DMS 273 treated with DMSO at 0.1 percent for 48 hours (cell line): Measurements from ENCODE around the gene TRDMT1.

Source experiments
- DNase-seq: peaks from one replicate; lab custom pipeline; 2025; lab: John Stamatoyannopoulos, UW

The TRDMT1 gene

GRCh38 chr10:17174626-17175025, 26.8 kb downstream of the TRDMT1 start:
- no peak for DNase-seq

DNA sequence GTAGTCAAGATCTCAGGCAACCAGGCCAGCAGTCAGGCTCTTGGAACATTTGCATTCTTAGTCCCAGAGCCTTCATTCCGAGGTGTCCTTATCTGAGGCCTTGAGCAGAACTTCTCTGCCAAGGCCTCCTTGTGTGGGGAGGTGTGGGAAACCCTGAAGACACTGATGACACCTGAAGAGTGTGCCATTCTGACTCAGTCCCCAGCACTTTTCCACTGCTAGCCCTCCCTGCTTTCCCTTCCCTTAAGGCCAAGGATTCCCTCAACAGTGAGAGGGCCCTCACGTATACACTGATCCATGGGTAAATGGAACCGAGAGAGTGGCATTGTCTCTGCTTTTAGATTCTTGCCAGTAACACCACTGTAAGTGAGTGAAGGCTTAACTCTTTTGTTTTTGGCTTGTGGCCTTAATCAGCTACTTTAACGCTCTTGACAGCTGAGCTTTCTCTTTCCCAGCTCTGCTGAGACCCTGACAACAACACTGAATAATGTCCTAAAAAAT, 30.3 kb downstream of the TRDMT1 start:
- no peak for DNase-seq

DNA sequence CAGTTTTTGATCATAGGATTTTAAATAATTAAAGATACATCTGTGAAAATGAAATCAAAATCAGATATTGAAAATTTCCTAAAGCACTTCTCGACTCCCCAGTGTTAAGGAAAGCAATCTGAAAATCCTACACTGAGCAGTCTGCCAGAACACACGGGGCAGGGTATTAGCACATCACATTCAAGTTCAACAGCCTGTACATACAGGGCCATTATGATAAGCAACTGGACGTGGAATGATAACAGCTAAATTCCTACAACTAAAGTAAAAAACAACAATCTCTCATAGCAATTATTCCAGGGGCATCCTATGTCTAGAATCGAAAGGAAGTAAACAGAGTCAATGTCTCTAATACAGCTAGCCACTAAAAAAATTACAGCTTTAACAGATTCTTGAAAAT, 31.7 kb downstream of the TRDMT1 start:
- DNase-seq = no peak

GRCh38 chr10:17166699-17167098, 34.8 kb downstream of the TRDMT1 start:
- no peak for DNase-seq

DNA sequence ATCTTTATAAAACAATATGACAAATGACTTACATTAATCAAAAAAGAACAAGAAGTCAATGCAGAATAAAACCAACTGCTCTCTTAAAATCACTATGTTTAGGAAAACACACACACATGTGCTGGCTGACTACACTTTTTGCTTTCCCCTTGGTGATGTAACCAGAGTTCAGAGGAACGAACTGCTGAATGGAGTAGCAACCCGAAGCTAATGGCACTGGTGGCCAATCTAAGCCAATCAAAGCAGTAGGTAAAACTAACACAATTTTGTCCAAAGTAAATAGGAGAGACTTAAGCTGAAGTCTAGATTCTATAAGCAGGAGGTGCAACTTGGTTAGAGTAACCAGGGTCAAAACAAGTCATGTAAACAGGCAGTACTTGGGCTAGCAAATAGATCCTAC, 38.6 kb downstream of the TRDMT1 start:
- no peak for DNase-seq

DNA sequence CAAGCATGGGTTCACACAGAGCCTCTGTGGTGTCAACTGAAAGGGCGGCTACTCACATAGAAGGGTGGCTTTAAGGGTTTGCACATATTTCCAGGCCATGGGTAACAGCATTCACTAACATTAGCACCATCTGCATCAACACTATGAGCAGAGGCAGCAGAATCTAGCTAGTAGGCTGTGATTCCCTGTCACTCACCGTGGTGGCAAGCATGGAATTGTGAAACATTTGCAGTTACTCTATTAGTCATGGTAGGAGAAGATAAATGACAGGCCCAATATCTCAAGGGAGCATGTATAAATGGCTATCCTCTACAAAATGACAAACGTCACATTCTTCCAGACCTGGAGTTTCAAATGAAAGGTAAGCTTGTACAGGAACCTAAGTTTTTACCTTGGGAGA, 39.7 kb downstream of the TRDMT1 start:
- no peak for DNase-seq

- no peak for DNase-seq
These were observed 44.4 kb downstream of the TRDMT1 start for GRCh38 chr10:17157024-17157423.

GRCh38 chr10:17155826-17156225, 45.6 kb downstream of the TRDMT1 start:
- no peak for DNase-seq

DNA sequence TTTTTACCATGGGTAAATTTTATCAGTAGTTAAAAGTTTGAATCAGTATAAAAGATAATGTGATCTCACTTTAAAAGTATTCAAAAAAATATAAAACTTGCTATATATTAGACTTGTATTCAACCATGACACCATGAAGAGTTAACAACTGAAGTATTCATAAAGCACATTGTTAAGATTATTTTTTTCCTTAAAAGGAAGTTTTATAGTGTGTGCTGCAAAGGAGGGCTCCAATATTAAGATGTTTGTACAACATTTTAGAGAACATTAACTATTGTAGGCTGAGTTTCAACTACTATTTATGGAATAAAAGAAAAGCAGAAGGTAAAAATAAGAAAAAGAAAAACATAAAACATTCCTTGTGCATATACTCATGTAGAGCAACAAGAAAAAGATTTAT, 47.4 kb downstream of the TRDMT1 start:
- no peak for DNase-seq

DNA sequence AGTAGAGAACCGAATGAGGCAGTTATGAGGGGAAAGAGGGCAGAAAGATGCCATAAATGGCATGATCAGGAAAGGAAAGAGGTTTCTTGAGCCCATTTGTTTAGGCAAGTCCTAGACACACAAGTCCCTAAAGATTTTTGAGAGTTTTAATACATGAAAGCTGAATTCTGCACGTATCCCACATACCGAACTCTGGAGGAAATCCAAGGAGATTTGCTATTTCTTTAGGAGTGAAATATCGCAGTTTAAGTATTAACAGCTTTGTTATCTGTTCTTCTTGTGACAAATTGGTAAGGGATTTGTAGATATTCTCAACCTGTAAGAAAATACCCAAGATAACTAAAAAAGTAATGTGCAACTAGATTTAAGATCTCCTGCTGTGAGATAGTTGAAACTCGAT, 48.2 kb downstream of the TRDMT1 start:
- DNase-seq = no peak

DNA sequence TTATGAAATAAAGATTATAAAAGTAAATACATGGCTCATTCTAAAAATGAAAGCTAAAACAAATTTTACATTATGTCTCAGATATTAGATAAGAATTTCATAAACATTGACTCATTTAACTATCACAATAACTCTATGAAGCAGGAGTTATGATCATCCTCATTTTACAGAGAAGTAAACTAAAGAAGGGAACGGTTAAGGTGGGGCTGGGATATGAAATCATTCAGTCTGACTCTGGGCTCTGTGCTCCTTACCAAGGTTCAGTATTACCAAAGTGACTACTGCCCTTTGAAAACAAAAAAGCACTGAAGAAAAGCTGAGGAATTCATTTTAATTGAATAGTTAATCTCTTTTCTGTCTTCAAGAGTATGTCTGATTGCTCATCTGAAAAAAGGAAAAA, 49.8 kb downstream of the TRDMT1 start:
- no peak for DNase-seq

DNA sequence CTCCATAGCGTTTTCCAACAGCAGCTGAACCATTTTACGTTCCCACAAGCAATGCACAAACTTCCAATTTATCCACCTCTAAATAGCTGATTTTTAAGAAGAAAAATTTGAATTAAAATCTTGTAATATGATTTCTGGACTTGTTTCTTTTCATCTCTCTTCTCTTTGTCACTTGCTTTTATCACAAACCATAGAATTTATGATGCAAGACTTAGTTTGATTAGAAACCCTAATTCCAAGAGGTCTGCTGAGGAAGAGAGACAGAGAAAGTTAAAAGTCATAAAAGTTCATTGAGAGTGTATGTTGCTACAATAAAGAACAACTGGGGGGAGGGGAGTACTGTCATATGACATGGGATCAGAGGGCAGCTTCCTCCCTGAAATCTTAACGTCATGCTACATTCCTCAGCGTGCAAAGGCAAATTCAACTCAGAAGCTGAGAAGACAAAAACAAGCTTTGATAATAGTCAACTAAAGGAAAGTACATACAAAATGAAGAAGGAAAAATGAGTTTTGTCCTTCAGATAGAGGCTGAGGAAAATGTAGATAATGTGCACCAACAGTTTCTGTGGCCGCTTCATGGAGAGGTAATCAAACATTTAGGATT, 53.5 kb downstream of the TRDMT1 start:
- DNase-seq = no peak

- DNase-seq = no peak
These were observed 54.6 kb downstream of the TRDMT1 start for GRCh38 chr10:17146892-17147291.

DNA sequence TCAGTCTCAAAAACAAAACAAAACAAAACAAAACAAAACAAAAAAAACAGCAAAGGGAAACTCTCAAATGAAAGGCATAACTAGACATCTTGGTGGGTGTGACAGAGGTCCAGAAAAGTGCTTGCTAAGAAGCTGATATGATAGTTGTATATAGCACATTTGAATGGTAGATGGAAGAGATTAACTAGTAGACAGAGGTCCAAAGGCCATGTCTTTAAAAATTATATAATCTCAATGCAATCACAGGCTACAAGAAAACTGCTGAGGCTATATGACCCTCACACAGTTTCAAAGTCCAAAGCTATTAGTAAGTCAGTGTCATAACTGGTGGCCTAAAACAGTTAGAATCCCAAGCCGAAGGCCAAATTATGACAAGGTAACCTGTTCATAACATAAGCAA, 56.2 kb downstream of the TRDMT1 start:
- DNase-seq = no peak

- no peak for DNase-seq
These were observed 56.7 kb downstream of the TRDMT1 start for GRCh38 chr10:17144757-17145156.

DNA sequence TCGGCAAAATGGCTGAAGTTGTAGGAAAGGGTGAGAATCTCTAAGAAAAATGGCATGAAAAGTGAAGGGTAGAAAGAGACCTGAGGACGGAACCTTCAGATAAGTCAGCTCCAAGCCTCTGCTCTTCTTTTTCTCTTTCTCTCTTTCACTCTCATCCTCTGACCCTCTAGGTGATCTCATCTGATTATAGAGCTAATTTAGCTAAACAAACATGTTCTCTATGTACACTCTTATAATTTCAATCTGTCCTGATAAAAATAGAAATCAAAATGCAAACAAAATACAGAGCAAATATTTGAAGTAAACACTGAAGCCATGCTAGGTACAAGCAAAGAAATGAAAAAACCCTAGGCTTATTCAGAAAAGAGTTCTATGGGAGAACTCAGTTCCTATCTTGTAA, 57.4 kb downstream of the TRDMT1 start:
- DNase-seq = no peak

- DNase-seq = no peak
These were observed 58.3 kb downstream of the TRDMT1 start for GRCh38 chr10:17143055-17143690.

- no peak for DNase-seq
These were observed 59.8 kb downstream of the TRDMT1 start for GRCh38 chr10:17141504-17142229.

GRCh38 chr10:17140386-17140761, 61.1 kb downstream of the TRDMT1 start:
- DNase-seq = no peak

GRCh38 chr10:17138460-17139042, 62.9 kb downstream of the TRDMT1 start:
- no peak for DNase-seq

- DNase-seq = no peak
These were observed 66.7 kb downstream of the TRDMT1 start for GRCh38 chr10:17134737-17135260.

GRCh38 chr10:17134282-17134681, 67.2 kb downstream of the TRDMT1 start:
- DNase-seq = no peak

- DNase-seq = no peak
These were observed 71.7 kb downstream of the TRDMT1 start, which contains the start of gene CUBN for GRCh38 chr10:17129741-17130140. TSS of gene CUBN (minus strand) at chr10:17129811. CDS start at chr10:17129765, 46 bp downstream.
